HL-60 (cell line): ENCODE results near the gene FRMPD4.

ENCODE experiments used
- CTCF ChIP-seq: IDR thresholded peaks from one replicate; pipeline ENCODE4 v1.5.1; 2011; ENCODE audit warnings: low read length, control low read depth, inconsistent platforms; ENCODE audit not compliant: insufficient read depth
- POLR2AphosphoS5 ChIP-seq: IDR thresholded peaks from 2 replicates; pipeline ENCODE4 v1.6.1; 2012; ENCODE audit warnings: low read depth

- TF ChIP-seq CTCF (no peak), POLR2AphosphoS5 (no peak)
Measured at GRCh38 chrX:12693754-12694153, 555.5 kb downstream of the FRMPD4 start.
